Endothelial cell (in vitro differentiated cells): Measurements from ENCODE around the gene HPGDS. TPM values are rescaled to one million over a fixed set of nuclear protein-coding genes. Genes with fewer than 3 reads are reported as not detected.

Experiments
- DNase-seq: peaks from one replicate; pipeline ENCODE4 v3.0.0; 2021; ENCODE audit warnings: low spot score
- H3K27ac Mint-ChIP-seq: one replicate; pipeline ENCODE4 v1.8.0; 2021; ENCODE audit warnings: mixed read lengths, inconsistent platforms; ENCODE audit not compliant: unreplicated experiment
- H3K27me3 Mint-ChIP-seq: one replicate; pipeline ENCODE4 v1.8.0; 2021; ENCODE audit warnings: mild to moderate bottlenecking, moderate library complexity, mixed read lengths, inconsistent platforms; ENCODE audit not compliant: unreplicated experiment
- H3K36me3 Mint-ChIP-seq: one replicate; pipeline ENCODE4 v1.8.0; 2021; ENCODE audit warnings: mild to moderate bottlenecking, low read depth, mixed read lengths, inconsistent platforms; ENCODE audit not compliant: unreplicated experiment
- H3K4me1 Mint-ChIP-seq: one replicate; pipeline ENCODE4 v1.8.0; 2021; ENCODE audit warnings: mild to moderate bottlenecking, mixed read lengths, inconsistent platforms; ENCODE audit not compliant: unreplicated experiment
- H3K4me3 Mint-ChIP-seq: one replicate; pipeline ENCODE4 v1.8.0; 2021; ENCODE audit warnings: mild to moderate bottlenecking, mixed read lengths, inconsistent platforms; ENCODE audit not compliant: unreplicated experiment
- H3K9me3 Mint-ChIP-seq: one replicate; pipeline ENCODE4 v1.8.0; 2021; ENCODE audit warnings: mixed read lengths, inconsistent platforms; ENCODE audit not compliant: unreplicated experiment
- total RNA-seq: library from RNA; stranded (reverse); fragmentation: NEBNext Ultra II Directional; extraction: Animal tissue kit (Norgen Biotek cat#: 25700); gene quantifications from one replicate; pipeline ENCODE4 v1.2.1, GENCODE V29; 2021; ENCODE audit not compliant: unreplicated experiment
- TF ChIP-seq, protein P1 (sequence below): fragments of 200-600 bp; sonication (generic); IDR thresholded peaks from one replicate; pipeline ENCODE4 v1.5.0; 2021; ENCODE audit warnings: antibody characterized with exemption; ENCODE audit not compliant: unreplicated experiment

Gene HPGDS
- total RNA-seq, 1 donor from 2014 or later, result 0.33 TPM

DNA sequence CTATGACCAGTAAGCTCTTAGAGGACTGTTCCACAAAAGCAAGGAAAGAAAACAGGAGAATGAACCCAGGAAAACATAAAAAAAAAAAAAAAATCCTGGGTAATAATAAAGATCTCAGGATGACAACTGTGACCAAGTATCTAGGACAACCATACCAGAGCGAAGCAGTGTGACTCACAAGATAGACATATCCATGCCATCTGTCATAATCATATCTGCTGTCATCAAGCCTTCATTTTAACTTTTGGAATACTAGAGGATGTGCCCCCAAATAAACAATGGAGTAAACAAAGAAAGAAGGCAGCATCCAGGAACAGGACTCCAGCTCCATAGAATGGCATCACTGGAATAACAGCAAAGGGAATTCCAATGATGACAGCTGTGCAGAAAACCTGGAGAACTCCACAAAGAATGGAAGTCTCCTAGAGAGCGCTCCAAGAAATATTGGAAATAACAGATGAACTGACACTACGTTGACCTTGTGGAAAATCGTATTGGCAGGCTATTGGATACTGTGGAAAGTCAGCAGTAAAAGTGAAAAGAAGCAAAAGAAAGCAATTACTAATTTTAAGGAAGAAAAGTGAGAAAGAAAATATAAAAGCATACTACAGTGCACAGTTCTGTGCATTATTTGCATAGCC lies 35.3 kb downstream of the HPGDS start:
- TF ChIP-seq, protein P1, sequence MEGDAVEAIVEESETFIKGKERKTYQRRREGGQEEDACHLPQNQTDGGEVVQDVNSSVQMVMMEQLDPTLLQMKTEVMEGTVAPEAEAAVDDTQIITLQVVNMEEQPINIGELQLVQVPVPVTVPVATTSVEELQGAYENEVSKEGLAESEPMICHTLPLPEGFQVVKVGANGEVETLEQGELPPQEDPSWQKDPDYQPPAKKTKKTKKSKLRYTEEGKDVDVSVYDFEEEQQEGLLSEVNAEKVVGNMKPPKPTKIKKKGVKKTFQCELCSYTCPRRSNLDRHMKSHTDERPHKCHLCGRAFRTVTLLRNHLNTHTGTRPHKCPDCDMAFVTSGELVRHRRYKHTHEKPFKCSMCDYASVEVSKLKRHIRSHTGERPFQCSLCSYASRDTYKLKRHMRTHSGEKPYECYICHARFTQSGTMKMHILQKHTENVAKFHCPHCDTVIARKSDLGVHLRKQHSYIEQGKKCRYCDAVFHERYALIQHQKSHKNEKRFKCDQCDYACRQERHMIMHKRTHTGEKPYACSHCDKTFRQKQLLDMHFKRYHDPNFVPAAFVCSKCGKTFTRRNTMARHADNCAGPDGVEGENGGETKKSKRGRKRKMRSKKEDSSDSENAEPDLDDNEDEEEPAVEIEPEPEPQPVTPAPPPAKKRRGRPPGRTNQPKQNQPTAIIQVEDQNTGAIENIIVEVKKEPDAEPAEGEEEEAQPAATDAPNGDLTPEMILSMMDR, result no peak
- no peaks in the 10 kb centered on the region for H3K9me3 Mint-ChIP-seq
- DNase-seq, result no peak
- peak overlapping the region; percentile 98 for H3K27ac Mint-ChIP-seq
- H3K4me1 Mint-ChIP-seq, result peaks cover 21% of the 10 kb centered on the region
- H3K36me3 Mint-ChIP-seq, result no peaks in the 10 kb centered on the region
- peaks cover 4% of the 10 kb centered on the region for H3K27me3 Mint-ChIP-seq
- H3K4me3 Mint-ChIP-seq, result no peak overlapping the region

DNA sequence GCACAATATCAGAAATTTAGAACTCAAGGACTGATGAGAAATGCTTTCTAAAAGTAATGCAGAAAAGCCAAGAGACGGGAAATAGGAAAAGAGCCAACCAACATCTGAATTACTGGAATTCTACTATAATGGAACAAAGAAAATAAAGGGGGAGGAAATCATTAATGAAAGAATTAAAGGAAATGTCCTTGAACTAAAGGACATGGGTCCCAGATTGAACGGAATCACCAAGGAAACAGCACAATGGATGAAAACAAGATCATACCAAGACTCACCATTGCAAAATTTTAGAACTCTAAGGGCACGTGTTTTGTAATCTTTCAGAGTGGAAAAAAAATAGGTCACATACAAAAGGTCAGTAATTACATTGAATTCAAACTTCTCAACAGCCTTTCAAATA lies 35.9 kb downstream of the HPGDS start:
- no peaks in the 10 kb centered on the region for H3K36me3 Mint-ChIP-seq
- no peak for DNase-seq
- peaks cover 4% of the 10 kb centered on the region for H3K27me3 Mint-ChIP-seq
- TF ChIP-seq, protein P1, result no peak
- H3K27ac Mint-ChIP-seq, result peak overlapping the region; percentile 98
- no peak overlapping the region for H3K4me3 Mint-ChIP-seq
- peaks cover 21% of the 10 kb centered on the region for H3K4me1 Mint-ChIP-seq
- H3K9me3 Mint-ChIP-seq, result no peaks in the 10 kb centered on the region

DNA sequence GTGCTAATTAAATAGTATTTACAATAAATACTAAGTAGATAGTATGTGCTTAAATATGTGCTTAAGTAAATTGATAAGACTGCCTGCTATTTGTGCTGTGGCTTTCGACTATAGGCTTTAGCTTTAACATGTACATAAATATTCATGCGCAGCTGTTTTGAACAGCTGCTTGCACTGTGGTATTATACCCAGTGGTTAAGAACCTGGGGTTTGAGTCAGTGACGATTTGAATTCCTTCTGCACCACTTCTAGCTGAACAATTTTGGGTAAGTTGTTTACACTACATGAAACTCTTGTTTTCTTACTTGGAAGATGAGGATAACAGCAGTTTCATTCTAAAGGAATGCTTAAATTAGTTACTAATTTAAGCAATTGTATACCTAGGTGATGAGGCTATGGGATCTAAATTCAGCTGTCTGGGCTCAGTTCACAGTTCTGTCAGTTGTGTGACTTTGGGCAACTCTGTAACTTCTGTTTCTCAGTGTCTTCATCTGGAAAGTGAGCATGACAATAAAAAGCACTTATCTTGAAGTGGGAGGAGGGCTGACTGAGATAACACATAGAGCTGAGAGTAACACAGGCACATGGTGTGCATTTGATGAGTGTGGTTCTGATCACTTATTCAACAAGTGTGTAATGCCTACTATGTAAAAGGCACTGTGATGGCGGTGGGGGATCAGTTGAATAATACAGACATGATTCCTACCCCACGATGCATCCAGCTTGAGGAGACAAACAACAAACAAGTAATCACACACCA lies 37.0 kb downstream of the HPGDS start:
- TF ChIP-seq, protein P1, result no peak
- no peaks in the 10 kb centered on the region for H3K9me3 Mint-ChIP-seq
- H3K27ac Mint-ChIP-seq, result peak overlapping the region; percentile 98

DNA sequence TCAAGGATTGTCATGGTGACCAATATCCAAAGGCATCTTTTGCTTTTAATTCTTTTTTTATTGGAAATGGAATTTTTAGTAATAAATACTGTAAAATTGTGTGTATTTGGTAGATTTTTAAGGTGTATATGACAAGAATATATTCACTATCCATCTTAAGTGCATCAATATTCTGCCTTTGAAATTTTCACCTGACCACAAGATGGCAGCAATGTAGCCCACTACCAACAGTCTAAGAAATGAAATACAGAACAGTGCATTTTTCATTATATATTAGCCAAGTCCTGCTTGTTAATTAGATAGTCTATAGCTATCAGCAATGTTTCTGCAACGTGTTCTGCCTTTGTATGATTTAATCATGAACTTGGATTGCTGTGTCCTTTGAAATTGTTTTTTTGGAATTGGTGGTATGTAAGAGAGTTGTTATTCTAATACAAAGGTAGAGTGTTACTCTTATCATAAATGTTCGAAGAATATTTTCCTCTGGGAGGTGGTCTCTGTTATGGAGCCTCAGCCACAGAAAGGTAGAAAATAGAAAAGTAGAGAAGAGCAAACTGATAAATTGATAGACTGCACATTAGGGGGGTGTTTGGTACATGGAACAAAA lies 38.2 kb downstream of the HPGDS start:
- H3K4me3 Mint-ChIP-seq, result no peak overlapping the region
- no peak overlapping the region for H3K27ac Mint-ChIP-seq
- H3K27me3 Mint-ChIP-seq, result peaks cover 4% of the 10 kb centered on the region
- peak; percentile 33 for DNase-seq
- H3K9me3 Mint-ChIP-seq, result no peaks in the 10 kb centered on the region
- TF ChIP-seq, protein P1, result peak; percentile 63
- no peaks in the 10 kb centered on the region for H3K36me3 Mint-ChIP-seq
- H3K4me1 Mint-ChIP-seq, result peaks cover 21% of the 10 kb centered on the region

More for the DNA sequence above, 37.0 kb downstream of the HPGDS start:
- Mint-ChIP-seq H3K36me3 (no peaks in the 10 kb centered on the region), H3K27me3 (peaks cover 4% of the 10 kb centered on the region), H3K4me1 (peaks cover 21% of the 10 kb centered on the region), H3K4me3 (no peak overlapping the region)
- no peak for DNase-seq

DNA sequence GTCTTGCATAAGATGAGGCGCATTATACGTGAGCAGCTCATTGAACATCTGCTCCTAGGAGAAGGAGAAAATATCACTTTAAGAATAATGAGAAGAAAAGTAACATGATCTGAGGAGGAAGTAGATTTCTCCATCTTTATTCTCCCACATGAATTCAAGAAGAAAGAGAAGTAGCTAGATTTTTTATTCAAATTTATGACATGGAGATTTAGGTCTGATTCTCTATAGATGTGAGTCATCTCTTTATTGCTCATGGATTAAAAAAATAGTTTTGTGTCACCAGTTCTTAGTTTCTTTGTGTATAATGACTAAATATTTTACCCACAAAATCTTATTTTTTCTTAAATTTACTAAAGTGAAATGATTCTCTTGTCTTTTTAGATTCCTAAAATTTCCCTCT lies 40.4 kb downstream of the HPGDS start:
- Mint-ChIP-seq H3K36me3 (no peaks in the 10 kb centered on the region), H3K4me3 (no peak overlapping the region), H3K4me1 (peaks cover 15% of the 10 kb centered on the region), H3K9me3 (no peaks in the 10 kb centered on the region), H3K27me3 (peaks cover 4% of the 10 kb centered on the region), H3K27ac (no peak overlapping the region)
- no peak for DNase-seq
- TF ChIP-seq, protein P1, result no peak
